HG03378 (cell line): ENCODE measurements around the gene TPO.
"Not testable (repeated sequence)": the region's sequence is repeated elsewhere in the genome, so short reads cannot be mapped to it uniquely, and the experiment has no call there.

Experiments
- ATAC-seq: cut with Tn5 transposase; IDR thresholded peaks from one replicate; pipeline ENCODE4 v1.9.1; 2021; ENCODE audit warnings: mild to moderate bottlenecking, moderate library complexity; ENCODE audit not compliant: unreplicated experiment

TPO gene

GRCh38 chr2:1577846-1578245 lies 164.6 kb downstream of the TPO start:
- ATAC-seq = no peak

GRCh38 chr2:1581257-1581964 lies 168.1 kb downstream of the TPO start:
- ATAC-seq = not testable (repeated sequence)

GRCh38 chr2:1581965-1582625 lies 168.8 kb downstream of the TPO start:
- ATAC-seq = no peak

GRCh38 chr2:1582891-1583341 lies 169.7 kb downstream of the TPO start:
- no peak for ATAC-seq

GRCh38 chr2:1584051-1584531 lies 170.8 kb downstream of the TPO start:
- ATAC-seq = no peak

GRCh38 chr2:1584691-1585485 lies 171.6 kb downstream of the TPO start:
- no peak for ATAC-seq

- ATAC-seq = no peak
Measured at GRCh38 chr2:1585635-1586034, 172.4 kb downstream of the TPO start.

- no peak for ATAC-seq
Measured at GRCh38 chr2:1586251-1586922, 173.1 kb downstream of the TPO start.

GRCh38 chr2:1586923-1587840 lies 173.9 kb downstream of the TPO start:
- ATAC-seq = no peak

GRCh38 chr2:1588051-1588977 lies 175.1 kb downstream of the TPO start:
- no peak for ATAC-seq

- ATAC-seq = no peak
Measured at GRCh38 chr2:1588978-1589621, 175.8 kb downstream of the TPO start.

GRCh38 chr2:1590596-1591460 lies 177.6 kb downstream of the TPO start:
- ATAC-seq = no peak

GRCh38 chr2:1591461-1591770 lies 178.2 kb downstream of the TPO start:
- no peak for ATAC-seq
